Endodermal cell (in vitro differentiated cells): ENCODE data around the gene OASL. TPM values are rescaled to one million over a fixed set of nuclear protein-coding genes. Genes with fewer than 3 reads are reported as not detected.

ENCODE experiments used
- DNase-seq: peaks from one replicate; pipeline ENCODE4 v3.0.0-alpha.2; 2017
- H3K27ac ChIP-seq: 2 replicates; pipeline ENCODE4 v1.5.1; 2013; ENCODE audit warnings: mild to moderate bottlenecking, low read depth, low read length, moderate library complexity
- H3K27me3 ChIP-seq: 2 replicates; pipeline ENCODE4 v1.6.1; 2013; ENCODE audit warnings: mild to moderate bottlenecking, low read length, moderate library complexity; ENCODE audit not compliant: insufficient read depth, control insufficient read depth, poor library complexity, severe bottlenecking
- H3K36me3 ChIP-seq: 2 replicates; pipeline ENCODE4 v1.7.0; 2013; ENCODE audit warnings: mild to moderate bottlenecking, low read length, moderate library complexity; ENCODE audit not compliant: control insufficient read depth, insufficient read depth
- H3K4me1 ChIP-seq: one replicate; pipeline ENCODE4 v1.7.0; 2013; ENCODE audit warnings: low read length; ENCODE audit not compliant: control insufficient read depth, insufficient read depth
- H3K4me3 ChIP-seq: 2 replicates; pipeline ENCODE4 v1.5.1; 2013; ENCODE audit warnings: mild to moderate bottlenecking, low read length, moderate library complexity
- H3K9ac ChIP-seq: 2 replicates; pipeline ENCODE4 v1.6.1; 2013; ENCODE audit warnings: mild to moderate bottlenecking, low read length, moderate library complexity; ENCODE audit not compliant: poor library complexity, severe bottlenecking; ENCODE audit errors: extremely low read depth
- H3K9me3 ChIP-seq: 2 replicates; pipeline ENCODE4 v1.6.1; 2013; ENCODE audit warnings: mild to moderate bottlenecking, low read length, moderate library complexity; ENCODE audit not compliant: control insufficient read depth
- H3K27ac Mint-ChIP-seq: 2 replicates; pipeline ENCODE4 v1.8.0; 2020; ENCODE audit warnings: mixed read lengths
- H3K27me3 Mint-ChIP-seq: 2 replicates; pipeline ENCODE4 v1.8.0; 2021; ENCODE audit warnings: mild to moderate bottlenecking, mixed read lengths; ENCODE audit not compliant: insufficient read depth
- H3K36me3 Mint-ChIP-seq: 2 replicates; pipeline ENCODE4 v1.8.0; 2020; ENCODE audit warnings: low read depth, mixed read lengths
- H3K4me1 Mint-ChIP-seq: 2 replicates; pipeline ENCODE4 v1.8.0; 2020; ENCODE audit warnings: mixed read lengths
- H3K4me3 Mint-ChIP-seq: 2 replicates; pipeline ENCODE4 v1.8.0; 2020; ENCODE audit warnings: mild to moderate bottlenecking, moderate library complexity, mixed read lengths
- H3K9me3 Mint-ChIP-seq: 2 replicates; pipeline ENCODE4 v1.8.0; 2020; ENCODE audit warnings: mild to moderate bottlenecking, mixed read lengths
- WGBS, 2 experiments: methylation state at CpG; one replicate each; pipeline versions ENCODE4 v1.1.5 to v1.1.7; 2013; ENCODE audit warnings: missing lambda C conversion rate in 2 of 2, mixed read lengths in 1 of 2; ENCODE audit not compliant: insufficient coverage in 1 of 2, insufficient read length in 1 of 2; 5-methylcytosine and 5-hydroxymethylcytosine counted together
- total RNA-seq, 2 donors: library from RNA; stranded (reverse); fragmentation: NEBNext Ultra II Directional in 1 of 2; extraction: Animal tissue kit (Norgen Biotek cat#: 25700) in 1 of 2; gene quantifications; 2 replicates in 1 of 2; 3 replicates in 1 of 2; pipeline ENCODE4 v1.2.1, GENCODE V29; 2021
- TF ChIP-seq, protein P1 (sequence below): fragments of 200-600 bp; sonication (generic); conservative IDR thresholded peaks from 2 replicates; pipeline ENCODE4 v1.5.0; 2021; ENCODE audit warnings: antibody characterized with exemption, mild to moderate bottlenecking

Gene OASL
- total RNA-seq, 2 donors from 2014 or later = not detected

DNA sequence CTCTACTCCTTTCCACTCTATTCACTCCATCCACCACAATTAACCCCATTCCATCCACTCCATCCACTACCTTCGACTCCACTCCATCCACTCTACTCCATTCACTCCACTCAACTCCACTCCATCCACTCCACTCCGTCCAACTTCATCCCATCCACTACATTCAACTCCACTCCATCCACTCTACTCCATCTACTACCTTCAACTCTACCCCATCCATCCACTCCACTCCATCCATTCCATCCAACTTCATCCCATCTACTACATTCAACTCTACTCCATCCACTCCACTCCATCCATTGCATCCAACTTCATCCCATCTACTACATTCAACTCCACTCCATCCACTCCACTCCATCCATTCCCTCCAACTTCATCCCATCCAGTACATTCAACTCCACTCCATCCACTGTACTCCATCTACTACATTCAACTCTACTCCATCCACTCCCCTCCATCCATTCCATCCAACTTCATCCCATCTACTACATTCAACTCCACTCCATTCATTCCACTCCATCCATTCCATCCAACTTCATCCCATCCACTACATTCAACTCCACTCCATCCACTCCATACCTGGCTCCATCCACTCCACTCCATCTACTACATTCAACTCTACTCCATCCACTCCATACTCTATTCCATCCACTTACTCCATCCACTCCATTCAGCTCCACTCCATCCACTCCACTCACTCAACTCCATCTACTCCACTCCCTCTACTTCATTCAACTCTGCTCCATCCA, 44.3 kb downstream of the OASL start:
- H3K9me3 Mint-ChIP-seq = no peaks in the 10 kb centered on the region
- peaks cover 7% of the 10 kb centered on the region for H3K27me3 ChIP-seq
- H3K9ac ChIP-seq = no peak overlapping the region
- DNase-seq = no peak
- TF ChIP-seq, protein P1, sequence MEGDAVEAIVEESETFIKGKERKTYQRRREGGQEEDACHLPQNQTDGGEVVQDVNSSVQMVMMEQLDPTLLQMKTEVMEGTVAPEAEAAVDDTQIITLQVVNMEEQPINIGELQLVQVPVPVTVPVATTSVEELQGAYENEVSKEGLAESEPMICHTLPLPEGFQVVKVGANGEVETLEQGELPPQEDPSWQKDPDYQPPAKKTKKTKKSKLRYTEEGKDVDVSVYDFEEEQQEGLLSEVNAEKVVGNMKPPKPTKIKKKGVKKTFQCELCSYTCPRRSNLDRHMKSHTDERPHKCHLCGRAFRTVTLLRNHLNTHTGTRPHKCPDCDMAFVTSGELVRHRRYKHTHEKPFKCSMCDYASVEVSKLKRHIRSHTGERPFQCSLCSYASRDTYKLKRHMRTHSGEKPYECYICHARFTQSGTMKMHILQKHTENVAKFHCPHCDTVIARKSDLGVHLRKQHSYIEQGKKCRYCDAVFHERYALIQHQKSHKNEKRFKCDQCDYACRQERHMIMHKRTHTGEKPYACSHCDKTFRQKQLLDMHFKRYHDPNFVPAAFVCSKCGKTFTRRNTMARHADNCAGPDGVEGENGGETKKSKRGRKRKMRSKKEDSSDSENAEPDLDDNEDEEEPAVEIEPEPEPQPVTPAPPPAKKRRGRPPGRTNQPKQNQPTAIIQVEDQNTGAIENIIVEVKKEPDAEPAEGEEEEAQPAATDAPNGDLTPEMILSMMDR = no peak
- H3K9me3 ChIP-seq = no peaks in the 10 kb centered on the region
- H3K4me1 Mint-ChIP-seq = peaks cover 7% of the 10 kb centered on the region
- H3K4me1 ChIP-seq = peaks cover 2% of the 10 kb centered on the region
- H3K27ac ChIP-seq = no peak overlapping the region
- WGBS, 2 experiments = 83 to 92% methylated on average over 2 of the region's 2 CpGs
- H3K36me3 ChIP-seq = no peaks in the 10 kb centered on the region
- H3K27me3 Mint-ChIP-seq = peaks cover 16% of the 10 kb centered on the region
- H3K27ac Mint-ChIP-seq = no peak overlapping the region
- no peaks in the 10 kb centered on the region for H3K36me3 Mint-ChIP-seq
- H3K4me3 ChIP-seq = no peak overlapping the region
- no peak overlapping the region for H3K4me3 Mint-ChIP-seq

DNA sequence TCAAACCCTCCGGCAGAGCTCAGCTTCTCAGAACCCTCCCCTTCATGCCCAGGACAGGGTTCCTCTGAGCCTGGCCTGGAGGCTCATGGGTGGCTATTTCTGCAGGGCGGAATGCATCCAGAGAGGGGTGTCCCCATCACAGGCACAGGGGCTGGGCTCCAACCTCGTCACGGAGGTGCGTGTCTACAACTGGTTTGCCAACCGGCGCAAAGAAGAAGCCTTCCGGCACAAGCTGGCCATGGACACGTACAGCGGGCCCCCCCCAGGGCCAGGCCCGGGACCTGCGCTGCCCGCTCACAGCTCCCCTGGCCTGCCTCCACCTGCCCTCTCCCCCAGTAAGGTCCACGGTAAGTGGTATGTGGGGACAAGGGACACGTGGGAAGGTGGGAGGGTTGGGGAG, 45.0 kb downstream of the OASL start:
- WGBS, 2 experiments = 94 to 96% methylated on average over 5 to 15 of the region's 15 CpGs
- no peak for DNase-seq
- Histone ChIP-seq H3K4me1 (no peaks in the 10 kb centered on the region), H3K36me3 (no peaks in the 10 kb centered on the region), H3K27me3 (peaks cover 7% of the 10 kb centered on the region), H3K9ac (no peak overlapping the region), H3K4me3 (no peak overlapping the region), H3K9me3 (no peaks in the 10 kb centered on the region), H3K27ac (no peak overlapping the region)
- Mint-ChIP-seq H3K4me1 (peaks cover 5% of the 10 kb centered on the region), H3K27me3 (peaks cover 16% of the 10 kb centered on the region), H3K4me3 (no peak overlapping the region), H3K36me3 (no peaks in the 10 kb centered on the region), H3K9me3 (no peaks in the 10 kb centered on the region), H3K27ac (no peak overlapping the region)
- TF ChIP-seq, protein P1 = no peak

DNA sequence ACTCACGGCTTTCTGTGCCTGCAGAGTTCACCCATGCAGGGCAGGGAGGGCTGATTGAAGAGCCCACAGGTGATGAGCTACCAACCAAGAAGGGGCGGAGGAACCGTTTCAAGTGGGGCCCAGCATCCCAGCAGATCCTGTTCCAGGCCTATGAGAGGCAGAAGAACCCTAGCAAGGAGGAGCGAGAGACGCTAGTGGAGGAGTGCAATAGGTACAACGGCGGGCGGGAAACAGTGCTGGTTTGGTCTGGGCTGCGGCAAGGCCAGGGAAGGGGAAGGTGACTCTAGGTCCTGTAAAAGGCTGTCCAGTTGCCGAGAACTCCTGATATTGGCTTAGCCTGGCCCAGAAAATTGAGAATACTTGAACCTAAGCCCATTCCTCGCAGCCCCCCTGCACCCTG, 45.5 kb downstream of the OASL start:
- Mint-ChIP-seq H3K27ac (no peak overlapping the region), H3K4me1 (peaks cover 4% of the 10 kb centered on the region), H3K4me3 (no peak overlapping the region), H3K36me3 (no peaks in the 10 kb centered on the region), H3K9me3 (no peaks in the 10 kb centered on the region), H3K27me3 (peaks cover 16% of the 10 kb centered on the region)
- Histone ChIP-seq H3K9ac (no peak overlapping the region), H3K4me3 (no peak overlapping the region), H3K27ac (no peak overlapping the region), H3K4me1 (no peaks in the 10 kb centered on the region), H3K36me3 (no peaks in the 10 kb centered on the region), H3K27me3 (peaks cover 7% of the 10 kb centered on the region), H3K9me3 (no peaks in the 10 kb centered on the region)
- TF ChIP-seq, protein P1 = no peak
- DNase-seq = no peak
- 91 to 93% methylated on average over 10 to 11 of the region's 11 CpGs for whole genome bisulfite sequencing, 2 experiments
